NB4 (cell line): ENCODE measurements around the gene SEL1L3.

ENCODE experiments used
- DNase-seq: peaks from one replicate; pipeline ENCODE4 v3.0.0; 2010; ENCODE audit warnings: low read depth
- H3K4me3 ChIP-seq: one replicate; pipeline ENCODE4 v1.5.1; 2011; ENCODE audit warnings: mild to moderate bottlenecking, low read depth, low read length, moderate library complexity
- MYC ChIP-seq: IDR thresholded peaks from 2 replicates; pipeline ENCODE4 v1.6.1; 2011; ENCODE audit warnings: low read depth, low read length
- POLR2A ChIP-seq: IDR thresholded peaks from 2 replicates; pipeline ENCODE4 v1.6.1; 2011; ENCODE audit warnings: mild to moderate bottlenecking; ENCODE audit not compliant: insufficient read length; ENCODE audit errors: extremely low read depth
- TF ChIP-seq, protein P1 (sequence below): IDR thresholded peaks from one replicate; pipeline ENCODE4 v1.5.1; 2012; ENCODE audit warnings: low read depth, low read length
- TF ChIP-seq, protein P2 (sequence below): IDR thresholded peaks from 2 replicates; pipeline ENCODE4 v1.6.1; 2011; ENCODE audit warnings: low read depth, low read length

The SEL1L3 gene

DNA sequence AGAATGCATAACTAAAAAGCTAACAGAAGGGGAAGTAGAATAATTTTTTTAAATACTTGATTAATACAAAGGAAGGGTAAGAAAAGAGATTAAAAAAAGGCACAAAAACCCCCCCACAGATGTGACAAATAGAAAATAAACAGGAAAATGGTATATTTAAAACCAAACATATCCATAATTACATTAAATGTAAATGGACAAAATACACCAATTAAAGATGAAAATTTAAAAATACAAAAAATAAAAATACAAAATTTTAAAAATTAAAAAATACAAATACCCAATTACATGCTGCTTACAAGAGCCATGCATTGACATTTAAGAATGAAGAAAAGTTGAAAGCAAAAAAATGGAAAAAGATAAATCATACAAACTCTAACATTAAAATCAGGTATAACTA is 86.0 kb downstream of the SEL1L3 start:
- TF ChIP-seq, protein P1, sequence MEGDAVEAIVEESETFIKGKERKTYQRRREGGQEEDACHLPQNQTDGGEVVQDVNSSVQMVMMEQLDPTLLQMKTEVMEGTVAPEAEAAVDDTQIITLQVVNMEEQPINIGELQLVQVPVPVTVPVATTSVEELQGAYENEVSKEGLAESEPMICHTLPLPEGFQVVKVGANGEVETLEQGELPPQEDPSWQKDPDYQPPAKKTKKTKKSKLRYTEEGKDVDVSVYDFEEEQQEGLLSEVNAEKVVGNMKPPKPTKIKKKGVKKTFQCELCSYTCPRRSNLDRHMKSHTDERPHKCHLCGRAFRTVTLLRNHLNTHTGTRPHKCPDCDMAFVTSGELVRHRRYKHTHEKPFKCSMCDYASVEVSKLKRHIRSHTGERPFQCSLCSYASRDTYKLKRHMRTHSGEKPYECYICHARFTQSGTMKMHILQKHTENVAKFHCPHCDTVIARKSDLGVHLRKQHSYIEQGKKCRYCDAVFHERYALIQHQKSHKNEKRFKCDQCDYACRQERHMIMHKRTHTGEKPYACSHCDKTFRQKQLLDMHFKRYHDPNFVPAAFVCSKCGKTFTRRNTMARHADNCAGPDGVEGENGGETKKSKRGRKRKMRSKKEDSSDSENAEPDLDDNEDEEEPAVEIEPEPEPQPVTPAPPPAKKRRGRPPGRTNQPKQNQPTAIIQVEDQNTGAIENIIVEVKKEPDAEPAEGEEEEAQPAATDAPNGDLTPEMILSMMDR = no peak
- TF ChIP-seq, protein P2, sequence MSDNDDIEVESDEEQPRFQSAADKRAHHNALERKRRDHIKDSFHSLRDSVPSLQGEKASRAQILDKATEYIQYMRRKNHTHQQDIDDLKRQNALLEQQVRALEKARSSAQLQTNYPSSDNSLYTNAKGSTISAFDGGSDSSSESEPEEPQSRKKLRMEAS = no peak
- TF ChIP-seq MYC (no peak), POLR2A (no peak)
- DNase-seq = no peak
- H3K4me3 ChIP-seq = no peak overlapping the region

DNA sequence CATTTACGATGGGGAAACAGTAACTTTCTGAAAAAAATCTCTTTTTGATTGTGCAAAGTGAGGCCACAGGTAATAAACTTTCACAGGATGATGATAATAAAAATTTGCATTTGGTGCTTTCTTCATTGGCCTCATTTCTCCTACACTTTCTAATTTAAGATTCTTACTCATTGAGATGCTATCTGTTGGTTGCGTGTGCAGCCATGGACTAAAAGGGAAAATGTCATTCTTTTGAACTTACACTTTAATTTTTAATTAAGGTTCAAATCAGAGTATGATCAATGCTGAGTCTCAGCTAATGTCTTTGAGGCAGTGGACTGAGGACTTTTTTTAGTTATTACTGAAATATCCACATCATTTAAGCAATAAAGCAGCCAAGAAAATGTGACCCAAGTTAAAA is 87.6 kb downstream of the SEL1L3 start:
- no peak for DNase-seq
- TF ChIP-seq, protein P2 = no peak
- TF ChIP-seq MYC = no peak
- TF ChIP-seq, protein P1 = no peak
- no peak for TF ChIP-seq POLR2A
- no peak overlapping the region for H3K4me3 ChIP-seq

DNA sequence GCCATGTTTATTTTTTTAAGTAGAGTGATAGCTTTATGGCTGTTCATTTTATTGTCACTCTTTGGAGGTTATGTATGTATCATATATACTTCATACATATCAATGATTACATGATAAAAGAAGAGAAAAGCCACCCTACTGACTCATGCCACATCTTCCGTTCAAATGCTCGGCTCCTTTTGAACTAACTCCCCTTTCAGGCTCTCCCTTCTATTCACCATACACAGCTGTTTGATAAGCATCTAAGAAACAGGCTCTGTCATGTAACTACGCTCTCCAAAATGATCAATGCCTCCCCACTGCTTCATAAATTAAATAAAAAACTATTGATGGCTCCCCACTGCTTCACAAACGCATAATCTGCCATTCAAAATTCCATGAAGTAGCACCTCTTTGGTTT is 89.4 kb downstream of the SEL1L3 start:
- TF ChIP-seq, protein P1 = no peak
- TF ChIP-seq MYC (no peak), POLR2A (no peak)
- TF ChIP-seq, protein P2 = no peak
- H3K4me3 ChIP-seq = no peak overlapping the region
- no peak for DNase-seq

DNA sequence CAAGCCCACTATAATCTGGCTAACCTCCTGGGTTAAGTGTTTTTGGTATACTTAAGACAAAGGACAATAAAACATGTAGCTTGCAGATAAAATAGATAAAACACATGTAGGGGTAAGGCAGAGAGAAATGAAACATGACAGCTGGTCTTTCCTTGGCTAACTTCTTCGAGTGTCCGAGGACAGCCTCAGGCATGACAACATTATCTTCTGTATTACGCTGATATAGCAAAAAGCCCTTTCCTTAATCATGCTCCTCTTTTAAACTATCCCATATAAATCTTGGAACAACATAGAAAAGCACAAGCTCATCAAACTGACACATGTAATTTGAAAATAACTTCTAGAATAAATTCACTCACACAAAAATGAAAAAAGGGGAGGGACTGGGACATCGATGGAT is 91.1 kb downstream of the SEL1L3 start:
- H3K4me3 ChIP-seq = no peak overlapping the region
- DNase-seq = no peak
- TF ChIP-seq, protein P1 = no peak
- no peak for TF ChIP-seq MYC
- no peak for TF ChIP-seq POLR2A
- TF ChIP-seq, protein P2 = no peak

DNA sequence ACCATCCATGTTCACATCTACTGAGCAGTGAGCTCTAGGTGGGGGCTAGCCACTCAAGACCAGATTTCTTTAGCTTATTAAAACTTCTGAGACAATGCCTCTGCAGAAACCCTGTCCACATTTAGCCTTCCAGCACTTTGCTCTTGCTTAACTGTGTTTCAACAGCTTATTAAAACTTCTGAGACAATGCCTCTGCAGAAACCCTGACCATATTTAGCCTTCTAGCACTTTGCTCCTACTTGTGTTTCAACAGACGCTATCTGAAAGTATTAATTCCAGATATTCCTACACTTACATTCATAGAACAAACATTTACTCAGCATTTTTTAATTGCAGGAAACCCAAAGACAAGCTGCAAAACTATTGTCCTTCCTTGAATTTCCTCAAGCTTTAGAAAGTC is 91.9 kb downstream of the SEL1L3 start:
- H3K4me3 ChIP-seq = no peak overlapping the region
- no peak for DNase-seq
- TF ChIP-seq, protein P1 = no peak
- TF ChIP-seq, protein P2 = no peak
- no peak for TF ChIP-seq MYC
- TF ChIP-seq POLR2A = no peak

DNA sequence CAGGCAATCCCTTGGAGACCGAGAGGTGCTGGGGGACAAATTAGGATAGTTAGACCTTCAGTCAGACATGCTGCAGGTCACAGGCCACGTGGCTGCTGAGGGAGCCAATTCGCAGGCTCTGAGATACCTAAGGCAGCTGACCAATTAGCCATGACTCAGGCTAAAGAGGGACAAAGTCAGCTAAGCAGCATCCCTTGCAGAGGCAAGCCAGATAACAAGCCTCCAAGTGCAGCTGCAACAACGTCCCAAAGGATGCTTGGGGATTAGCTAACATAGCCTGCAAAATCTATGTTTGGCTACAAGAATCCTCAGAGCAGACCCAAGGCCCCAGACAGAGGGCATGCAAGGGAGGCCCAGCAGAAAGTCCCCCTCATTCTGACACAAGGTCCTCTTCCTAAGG is 93.5 kb downstream of the SEL1L3 start:
- TF ChIP-seq, protein P2 = no peak
- no peak for TF ChIP-seq MYC
- no peak for TF ChIP-seq POLR2A
- TF ChIP-seq, protein P1 = no peak
- no peak for DNase-seq
- no peak overlapping the region for H3K4me3 ChIP-seq
